K562 (cell line): ENCODE measurements around the gene PLSCR5. TPM values are rescaled to one million over a fixed set of nuclear protein-coding genes. Genes with fewer than 3 reads are reported as not detected.

Experiments used
- ATAC-seq: fragments of 200-7000 bp; cut with Tn5 transposase; 3 replicates; pipeline ENCODE4 v1.9.1; 2020; ENCODE audit warnings: moderate library complexity
- BruUV-seq: library from RNA; stranded (reverse); fragments of 400-500 nt; replicated peaks from 2 replicates; lab custom pipeline; 2021; lab: Mats Ljungman, UMichigan
- CTCF ChIA-PET: fragments of 300-600 bp; formaldehyde crosslinking; extraction: SDS; loops from one replicate; lab custom pipeline; 2021; ENCODE audit warnings: low intra/inter-chr PET ratio; lab: Yijun Ruan, JAX
- POLR2A ChIA-PET: fragments of 300-600, 350-650 bp; sonication (Branson Sonifier 250); formaldehyde crosslinking; extraction: SDS; loops from one replicate; lab custom pipeline; 2021; ENCODE audit warnings: antibody characterized with exemption, inconsistent platforms; lab: Yijun Ruan, JAX
- DNase-seq, 4 experiments: peaks; one replicate each; pipeline versions ENCODE4 v3.0.0 to v3.0.0-alpha.2; 2011 to 2018; ENCODE audit warnings: low spot score in 3 of 4, mixed read lengths in 3 of 4; ENCODE audit errors: extremely low read depth in 1 of 4
- FAIRE-seq: peaks from 2 replicates; lab custom pipeline; 2011; peaks lifted over from hg19 to GRCh38; lab: Jason Lieb, UNC
- H2AFZ ChIP-seq: 2 replicates; pipeline ENCODE4 v1.6.0; 2011; ENCODE audit warnings: low read depth, low read length, control low read depth, inconsistent platforms
- H3K27ac ChIP-seq: fragments of 200-600 bp; 3 replicates; pipeline ENCODE4 v1.8.0; 2011; ENCODE audit warnings: low read depth, mild to moderate bottlenecking, control low read depth, inconsistent platforms, low read length, moderate library complexity, mixed read lengths; ENCODE audit errors: extremely low read depth
- H3K27me3 ChIP-seq, 2 experiments: fragments of 300-600 bp in 1 of 2; 2 replicates in 1 of 2; 3 replicates in 1 of 2; pipeline versions ENCODE4 v1.6.0 to v1.8.0; 2011; ENCODE audit warnings: inconsistent platforms in 2 of 2, low read length in 2 of 2, mild to moderate bottlenecking in 1 of 2, mixed read lengths in 1 of 2, moderate library complexity in 1 of 2; ENCODE audit not compliant: control insufficient read depth in 2 of 2, insufficient read depth in 2 of 2
- H3K36me3 ChIP-seq: fragments of 300-600 bp; 3 replicates; pipeline ENCODE4 v1.8.0; 2011; ENCODE audit warnings: mild to moderate bottlenecking, low read length, inconsistent platforms; ENCODE audit not compliant: control insufficient read depth, insufficient read depth
- H3K4me1 ChIP-seq, 2 experiments: fragments of 200-600 bp in 1 of 2; replicated peaks in 1 of 2; 2 replicates in 1 of 2; 3 replicates in 1 of 2; pipeline versions ENCODE4 v1.5.1 to v1.8.0; 2011; ENCODE audit warnings: inconsistent platforms in 2 of 2, low read length in 2 of 2, mild to moderate bottlenecking in 1 of 2, mixed read lengths in 1 of 2, moderate library complexity in 1 of 2; ENCODE audit not compliant: control insufficient read depth in 2 of 2, insufficient read depth in 2 of 2
- H3K4me2 ChIP-seq: 2 replicates; pipeline ENCODE4 v1.6.1; 2011; ENCODE audit warnings: low read length, control low read depth, inconsistent platforms, mixed read lengths; ENCODE audit not compliant: insufficient read depth
- H3K4me3 ChIP-seq: fragments of 200-600 bp; sonication (generic), shearing (Covaris generic); 2 replicates; pipeline ENCODE4 v1.5.1; 2016; ENCODE audit warnings: control low read depth, inconsistent platforms
- H3K79me2 ChIP-seq: fragments of 200-600 bp; 3 replicates; pipeline ENCODE4 v1.8.0; 2011; ENCODE audit warnings: low read length, inconsistent platforms; ENCODE audit not compliant: control insufficient read depth, insufficient read depth
- H3K9ac ChIP-seq, 2 experiments: 2 replicates each; pipeline versions ENCODE4 v1.6.0 to v1.6.1; 2011; ENCODE audit warnings: low read depth in 2 of 2, low read length in 2 of 2, control low read depth in 1 of 2, inconsistent platforms in 1 of 2, mild to moderate bottlenecking in 1 of 2, mixed read lengths in 1 of 2; ENCODE audit not compliant: insufficient read depth in 1 of 2
- H3K9me1 ChIP-seq: one replicate; pipeline ENCODE4 v1.6.0; 2011; ENCODE audit warnings: inconsistent platforms, mild to moderate bottlenecking, low read length, moderate library complexity; ENCODE audit not compliant: control insufficient read depth, insufficient read depth
- H3K9me3 ChIP-seq: replicated peaks from 2 replicates; pipeline ENCODE4 v1.5.1; 2011; ENCODE audit warnings: low read depth, low read length, inconsistent platforms; ENCODE audit not compliant: control insufficient read depth, insufficient read depth
- H4K20me1 ChIP-seq: replicated peaks from 2 replicates; pipeline ENCODE4 v1.6.1; 2011; ENCODE audit warnings: low read length, inconsistent platforms, mixed read lengths; ENCODE audit not compliant: control insufficient read depth, insufficient read depth
- ADNP ChIP-seq: fragments of 200-800 bp; sonication (Bioruptor generic); IDR thresholded peaks from 2 replicates; pipeline ENCODE4 v1.6.1; 2016; ENCODE audit warnings: missing genetic modification characterization, missing compliant biosample characterization
- E4F1 ChIP-seq: fragments of 250-450 bp; sonication (Bioruptor Pico); IDR thresholded peaks from 2 replicates; pipeline ENCODE4 v1.5.0; 2021; ENCODE audit warnings: mild to moderate bottlenecking, borderline replicate concordance
- FOXJ2 ChIP-seq: fragments of 200-800 bp; sonication (Bioruptor generic); IDR thresholded peaks from 2 replicates; pipeline ENCODE4 v1.6.1; 2016; ENCODE audit warnings: missing genetic modification characterization, missing compliant biosample characterization
- HOMEZ ChIP-seq: fragments of 250-450 bp; sonication (Bioruptor Pico); IDR thresholded peaks from 2 replicates; pipeline ENCODE4 v1.4.0; 2020; ENCODE audit warnings: mild to moderate bottlenecking, moderate library complexity
- IRF1 ChIP-seq: sonication (generic); formaldehyde crosslinking; IDR thresholded peaks from 2 replicates; pipeline ENCODE4 v1.8.0; 2022; ENCODE audit warnings: missing genetic modification reagents, mild to moderate bottlenecking, borderline replicate concordance
- MECOM ChIP-seq: fragments of 250-450 bp; sonication (Bioruptor Pico); IDR thresholded peaks from 2 replicates; pipeline ENCODE4 v1.8.0; 2022; ENCODE audit warnings: inconsistent platforms
- NFIX ChIP-seq: fragments of 250-450 bp; sonication (Bioruptor Pico); IDR thresholded peaks from 2 replicates; pipeline ENCODE4 v1.4.0; 2020; ENCODE audit warnings: low read depth, mild to moderate bottlenecking, moderate library complexity
- POLR3A ChIP-seq: IDR thresholded peaks from 2 replicates; pipeline ENCODE4 v1.6.1; 2011; ENCODE audit warnings: borderline replicate concordance, mild to moderate bottlenecking, moderate library complexity; ENCODE audit not compliant: insufficient read length, insufficient read depth; ENCODE audit errors: extremely low read depth
- PREB ChIP-seq: sonication (generic); formaldehyde crosslinking; IDR thresholded peaks from 2 replicates; pipeline ENCODE4 v1.8.1; 2023; ENCODE audit warnings: mild to moderate bottlenecking, missing genetic modification reagents
- SMARCC2 ChIP-seq: fragments of 450-650 bp; IDR thresholded peaks from 2 replicates; pipeline ENCODE4 v1.6.1; 2017; ENCODE audit warnings: antibody characterized with exemption, moderate library complexity, mild to moderate bottlenecking, low read depth
- SOX6 ChIP-seq: fragments of 450-650 bp; IDR thresholded peaks from 2 replicates; pipeline ENCODE4 v1.6.1; 2014; ENCODE audit warnings: mild to moderate bottlenecking
- TAF9B ChIP-seq: fragments of 450-650 bp; IDR thresholded peaks from 2 replicates; pipeline ENCODE4 v1.6.1; 2018; ENCODE audit warnings: mild to moderate bottlenecking; ENCODE audit not compliant: partially characterized antibody
- TEAD2 ChIP-seq: fragments of 450-650 bp; IDR thresholded peaks from 2 replicates; pipeline ENCODE4 v1.6.1; 2016; ENCODE audit warnings: missing genetic modification characterization, control low read depth, missing compliant biosample characterization
- ZNF134 ChIP-seq: fragments of 250-450 bp; sonication (Bioruptor Pico); conservative IDR thresholded peaks from 2 replicates; pipeline ENCODE4 v1.4.0; 2020
- ZNF77 ChIP-seq: fragments of 250-450 bp; sonication (Bioruptor Pico); IDR thresholded peaks from 2 replicates; pipeline ENCODE4 v1.5.0; 2020
- WGBS: fragments of 100-300 bp; shearing (Covaris generic); methylation state at CpG from one replicate; pipeline ENCODE4 v1.1.6; 2016; ENCODE audit warnings: low coverage, mixed read lengths; ENCODE audit not compliant: insufficient coverage; ENCODE audit errors: missing lambda C conversion rate; 5-methylcytosine and 5-hydroxymethylcytosine counted together
- in situ Hi-C: fragments of 300-500 bp; cut with MboI; formaldehyde crosslinking; loops from 4 replicates; pipeline ENCODE4 v1.15.0; 2018; ENCODE audit warnings: inconsistent platforms, mixed read lengths
- intact Hi-C: fragments of 100-400 bp; cut with micrococcal nuclease; formaldehyde crosslinking; loops from 2 replicates; pipeline ENCODE4 v1.14.2; 2022
- polyA plus RNA-seq, 8 experiments: library from polyadenylated mRNA; depleted of rRNA in 4 of 8; stranded (reverse) in 5 of 8; unstranded in 3 of 8; fragments of >200 nt; fragmentation: Nextera tagmentation in 2 of 8; fragmentation: Illumina TruSeq in 1 of 8; extraction: Ambion mirVana in 2 of 8; extraction: Trizol in 1 of 8; gene quantifications; 2 replicates each; pipeline versions ENCODE4 v1.2.1 to v1.2.3, GENCODE V29; 2011 to 2014; ENCODE audit warnings: inconsistent platforms in 1 of 8, missing spikeins in 1 of 8
- total RNA-seq, 7 experiments: library from RNA; depleted of rRNA in 6 of 7; stranded (reverse); fragments of >200 nt in 6 of 7; fragmentation: Illumina TruSeq in 2 of 7; extraction: Trizol in 2 of 7; gene quantifications; 2 replicates each; pipeline versions ENCODE4 v1.2.1 to v1.2.3, GENCODE V29; 2011 to 2021; ENCODE audit warnings: low replicate concordance in 1 of 7

Gene PLSCR5
- total and polyA plus RNA-seq, 9 of the 15 experiments (the other 6 are each of a cell fraction or from before 2014, with no cell fraction given): not detected

- 0% methylated on average over 42 of the region's 51 CpGs for WGBS
- BruUV-seq: no TSS peak
- intact Hi-C loops (loop anchor here (1.0 to 5.0 kb wide), 2 partner anchors 37 to 75 kb away; partner anchors contain the start of gene PLSCR2), in situ Hi-C loops (no loop called here)
- peak; percentile 92 for ATAC-seq
- ChIA-PET CTCF (interaction anchor here (0.7 kb wide), 1 partner anchor 84 kb away, joined by 3 read pairs; no protein-coding TSS in a partner anchor), POLR2A (interaction anchor here (0.5 to 1.9 kb wide), 13 partner anchors 9 to 82 kb away, joined by 3 to 12 read pairs (median 4); partner anchors contain the start of gene PLSCR2)
- FAIRE-seq: peak; percentile 96
- H3K9ac ChIP-seq: peak within 1 kb of the TSS; percentile 91 to 94
- H3K79me2 ChIP-seq: peaks cover 61% of the 10 kb centered on the region
- H3K4me1 ChIP-seq: peaks cover 4 to 28% of the 10 kb centered on the region in 2 experiments; a peak in 4 of 5 replicates
- peaks cover 18% of the 10 kb centered on the region for H3K36me3 ChIP-seq
- H2AFZ ChIP-seq: peak within 1 kb of the TSS; percentile 94
- H3K9me3 ChIP-seq: no peaks in the 10 kb centered on the region
- peak; percentile 92 to 95 (median 94) for DNase-seq
- H3K27me3 ChIP-seq: no peaks in the 10 kb centered on the region
- H3K4me3 ChIP-seq: peak within 1 kb of the TSS; percentile 92
- H3K9me1 ChIP-seq: no peaks in the 10 kb centered on the region
- 0 out of 2 replicates have a peak, but pooled peaks cover 5% of the 10 kb centered on the region for H4K20me1 ChIP-seq
- peak within 1 kb of the TSS; percentile 83 for H3K4me2 ChIP-seq
- H3K27ac ChIP-seq: peak within 1 kb of the TSS; percentile 92
- TF ChIP-seq TEAD2 (tag) (no peak), FOXJ2 (tag) (no peak), MECOM (CRISPR knock-in tag) (no peak), TAF9B (peak; percentile 69), PREB (CRISPR knock-in tag) (no peak), POLR3A (no peak), SOX6 (no peak), ADNP (tag) (no peak), NFIX (CRISPR knock-in tag) (no peak), IRF1 (no peak), SMARCC2 (no peak), ZNF77 (CRISPR knock-in tag) (no peak), HOMEZ (CRISPR knock-in tag) (no peak), E4F1 (CRISPR knock-in tag) (no peak), ZNF134 (CRISPR knock-in tag) (no peak)
Measured at GRCh38 chr3:146544002-146544928, 60.9 kb downstream of the PLSCR5 start, which contains the start of gene PLSCR1. PLSCR1 (minus strand) TSS chr3:146544607; CDS start chr3:146536552, 8,055 bp downstream.
